Suppressor macrophage (primary cell): ENCODE results near the gene CCDC180.
"Not testable (repeated sequence)": the region's sequence is repeated elsewhere in the genome, so short reads cannot be mapped to it uniquely, and the experiment has no call there.

Source experiments
- DNase-seq, 4 experiments: peaks; one replicate each; pipeline ENCODE4 v3.0.0-alpha.2; 2020 to 2022

Gene CCDC180

GRCh38 chr9:97311798-97312500 is 4.5 kb downstream of the CCDC180 start:
- no peak for DNase-seq

GRCh38 chr9:97312556-97312955 is 5.1 kb downstream of the CCDC180 start:
- DNase-seq, result no peak

GRCh38 chr9:97313243-97313642 is 5.8 kb downstream of the CCDC180 start:
- DNase-seq, result no peak

- no peak for DNase-seq
These were observed 6.3 kb downstream of the CCDC180 start for GRCh38 chr9:97313746-97314145.

GRCh38 chr9:97314503-97314902 is 7.0 kb downstream of the CCDC180 start:
- DNase-seq, result no peak

GRCh38 chr9:97315550-97315949 is 8.1 kb downstream of the CCDC180 start:
- DNase-seq, result no peak

GRCh38 chr9:97316904-97317303 is 9.4 kb downstream of the CCDC180 start:
- DNase-seq, result no peak

GRCh38 chr9:97318433-97318832 is 11.0 kb downstream of the CCDC180 start:
- DNase-seq, result no peak

- DNase-seq, result no peak
These were observed 11.9 kb downstream of the CCDC180 start for GRCh38 chr9:97319395-97319794.

- DNase-seq, result no peak
These were observed 12.7 kb downstream of the CCDC180 start for GRCh38 chr9:97320080-97320642.

- DNase-seq, result no peak
These were observed 13.8 kb downstream of the CCDC180 start for GRCh38 chr9:97321251-97321650.

GRCh38 chr9:97321691-97322090 is 14.2 kb downstream of the CCDC180 start:
- no peak for DNase-seq

GRCh38 chr9:97322105-97322504 is 14.6 kb downstream of the CCDC180 start:
- no peak for DNase-seq

- no peak for DNase-seq
These were observed 17.5 kb downstream of the CCDC180 start for GRCh38 chr9:97324954-97325353.

- no peak for DNase-seq
These were observed 20.1 kb downstream of the CCDC180 start for GRCh38 chr9:97327562-97327961.

GRCh38 chr9:97332993-97333392 is 25.5 kb downstream of the CCDC180 start:
- no peak for DNase-seq

- not testable (repeated sequence) for DNase-seq
These were observed 28.2 kb downstream of the CCDC180 start for GRCh38 chr9:97335622-97336021.

- DNase-seq, result no peak
These were observed 41.4 kb downstream of the CCDC180 start for GRCh38 chr9:97348871-97349270.

- no peak for DNase-seq
These were observed 41.9 kb downstream of the CCDC180 start for GRCh38 chr9:97349400-97349799.

- DNase-seq, result no peak
These were observed 47.2 kb downstream of the CCDC180 start for GRCh38 chr9:97354637-97355036.

GRCh38 chr9:97357056-97357455 is 49.6 kb downstream of the CCDC180 start:
- DNase-seq, result no peak
